GM12872 (cell line): ENCODE data around the gene MAP2.

Source experiments
- TF ChIP-seq, protein P1 (sequence below): IDR thresholded peaks from 3 replicates; pipeline ENCODE4 v1.5.1; 2011; ENCODE audit warnings: low read depth, mild to moderate bottlenecking, low read length, moderate library complexity; ENCODE audit not compliant: insufficient read depth

The MAP2 gene

DNA sequence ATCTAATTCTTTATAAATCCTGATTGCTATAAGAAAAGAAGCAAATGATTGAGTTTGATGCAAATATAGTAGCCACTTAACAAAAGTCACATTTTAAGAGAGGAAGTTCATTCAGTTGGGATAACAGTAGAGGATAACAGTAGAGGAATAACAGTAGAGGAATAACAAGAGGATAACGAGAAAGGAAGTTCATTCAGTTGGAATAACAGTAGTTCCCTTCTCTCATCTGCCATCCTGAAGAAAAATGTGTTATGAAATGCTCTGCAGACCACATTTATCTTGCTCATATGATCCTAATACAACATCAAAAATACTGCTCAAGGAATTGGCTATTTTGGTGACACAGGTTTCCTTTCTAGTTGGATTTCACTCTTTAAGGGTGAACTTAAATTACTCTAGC lies 242.4 kb downstream of the MAP2 start:
- TF ChIP-seq, protein P1, sequence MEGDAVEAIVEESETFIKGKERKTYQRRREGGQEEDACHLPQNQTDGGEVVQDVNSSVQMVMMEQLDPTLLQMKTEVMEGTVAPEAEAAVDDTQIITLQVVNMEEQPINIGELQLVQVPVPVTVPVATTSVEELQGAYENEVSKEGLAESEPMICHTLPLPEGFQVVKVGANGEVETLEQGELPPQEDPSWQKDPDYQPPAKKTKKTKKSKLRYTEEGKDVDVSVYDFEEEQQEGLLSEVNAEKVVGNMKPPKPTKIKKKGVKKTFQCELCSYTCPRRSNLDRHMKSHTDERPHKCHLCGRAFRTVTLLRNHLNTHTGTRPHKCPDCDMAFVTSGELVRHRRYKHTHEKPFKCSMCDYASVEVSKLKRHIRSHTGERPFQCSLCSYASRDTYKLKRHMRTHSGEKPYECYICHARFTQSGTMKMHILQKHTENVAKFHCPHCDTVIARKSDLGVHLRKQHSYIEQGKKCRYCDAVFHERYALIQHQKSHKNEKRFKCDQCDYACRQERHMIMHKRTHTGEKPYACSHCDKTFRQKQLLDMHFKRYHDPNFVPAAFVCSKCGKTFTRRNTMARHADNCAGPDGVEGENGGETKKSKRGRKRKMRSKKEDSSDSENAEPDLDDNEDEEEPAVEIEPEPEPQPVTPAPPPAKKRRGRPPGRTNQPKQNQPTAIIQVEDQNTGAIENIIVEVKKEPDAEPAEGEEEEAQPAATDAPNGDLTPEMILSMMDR, result no peak

DNA sequence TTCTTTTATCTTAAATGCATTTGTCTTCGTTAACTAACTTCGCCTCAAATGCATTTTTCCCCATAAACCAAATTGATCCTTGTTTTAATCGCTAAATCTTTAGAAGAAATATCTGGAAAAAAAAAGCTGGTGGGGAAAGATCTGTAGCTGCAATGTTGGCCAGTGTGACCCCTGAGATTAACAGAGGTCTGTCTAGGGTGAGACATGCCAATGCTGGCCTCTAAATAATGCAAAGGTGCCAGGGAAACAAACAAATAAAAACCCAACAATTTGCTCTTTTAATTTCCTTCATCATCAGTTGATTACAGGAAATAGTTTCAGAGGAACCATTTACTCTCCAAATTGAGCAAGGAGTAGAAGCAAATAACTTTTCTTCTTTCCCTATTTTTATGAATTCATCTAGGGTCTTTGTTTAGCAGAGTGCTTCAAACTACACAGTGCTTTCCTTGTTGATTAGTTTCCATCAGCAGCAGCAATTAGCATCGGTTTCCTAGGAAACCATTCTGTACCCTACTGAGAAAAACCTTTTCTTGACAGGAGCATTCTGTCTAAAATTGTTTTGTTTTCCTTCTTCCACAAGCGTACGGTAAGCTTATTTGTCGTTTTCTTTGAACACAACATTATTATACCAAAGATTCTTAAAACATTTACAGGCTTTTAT lies 247.3 kb downstream of the MAP2 start:
- TF ChIP-seq, protein P1, result no peak

DNA sequence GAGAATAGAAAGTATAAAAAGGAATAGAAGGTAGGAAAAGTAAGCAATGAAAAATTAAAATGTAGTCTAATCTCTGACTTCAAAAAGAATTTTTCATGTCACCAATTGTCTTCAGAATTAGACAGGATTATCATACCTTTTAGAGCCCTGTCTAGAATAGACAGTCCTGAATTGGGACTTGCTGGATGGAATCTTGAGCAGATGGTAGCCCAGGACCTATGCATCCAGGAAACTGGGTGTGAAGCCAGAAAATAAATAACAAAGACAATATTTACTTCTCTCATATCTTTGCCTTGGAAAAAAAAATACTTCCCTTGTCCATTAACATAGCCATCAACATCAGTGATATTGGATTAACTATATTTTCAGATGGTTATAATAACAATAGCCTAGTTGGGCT lies 250.0 kb downstream of the MAP2 start:
- TF ChIP-seq, protein P1, result no peak

DNA sequence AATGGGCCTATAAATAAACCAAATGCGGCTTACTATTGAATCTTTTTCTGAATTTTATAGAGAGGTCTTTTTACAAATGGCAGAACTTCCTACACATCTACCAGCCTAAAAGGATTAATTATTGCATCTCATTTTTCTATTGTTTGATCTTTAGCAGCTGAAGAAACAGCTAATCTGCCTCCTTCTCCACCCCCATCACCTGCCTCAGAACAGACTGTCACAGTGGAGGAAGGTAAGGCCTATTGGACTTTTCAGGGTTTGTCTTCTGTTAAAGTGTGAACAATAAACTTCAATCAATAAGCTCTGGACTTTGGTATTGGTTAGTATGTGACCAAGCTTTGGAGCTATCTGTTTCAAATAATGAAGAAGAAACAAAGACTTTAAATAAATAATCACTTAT lies 256.7 kb downstream of the MAP2 start:
- TF ChIP-seq, protein P1, result no peak

DNA sequence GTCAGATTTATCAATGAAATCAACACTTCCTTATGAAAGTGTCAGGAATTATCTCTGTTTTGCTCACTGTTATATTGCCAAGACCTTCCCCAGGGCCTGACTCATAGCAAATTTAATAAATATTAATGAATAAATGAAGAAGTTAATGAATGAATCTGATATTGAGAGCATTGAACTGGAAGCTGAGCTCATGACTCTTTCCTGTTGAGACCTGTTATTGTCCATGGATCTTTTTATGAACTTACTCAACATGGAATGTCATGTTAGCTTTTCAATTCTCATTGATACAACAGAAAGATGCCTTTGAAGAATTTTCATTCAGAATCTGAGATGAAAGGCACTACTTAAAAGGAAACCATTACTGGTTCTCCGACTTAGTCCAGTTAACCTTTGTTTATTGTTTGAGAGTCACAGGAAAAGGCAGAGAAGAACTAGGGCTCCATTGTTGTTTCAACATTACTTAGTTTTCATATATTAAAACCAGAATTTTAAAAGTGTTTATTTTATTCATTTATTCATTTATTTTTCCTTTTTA lies 257.4 kb downstream of the MAP2 start:
- TF ChIP-seq, protein P1, result no peak

DNA sequence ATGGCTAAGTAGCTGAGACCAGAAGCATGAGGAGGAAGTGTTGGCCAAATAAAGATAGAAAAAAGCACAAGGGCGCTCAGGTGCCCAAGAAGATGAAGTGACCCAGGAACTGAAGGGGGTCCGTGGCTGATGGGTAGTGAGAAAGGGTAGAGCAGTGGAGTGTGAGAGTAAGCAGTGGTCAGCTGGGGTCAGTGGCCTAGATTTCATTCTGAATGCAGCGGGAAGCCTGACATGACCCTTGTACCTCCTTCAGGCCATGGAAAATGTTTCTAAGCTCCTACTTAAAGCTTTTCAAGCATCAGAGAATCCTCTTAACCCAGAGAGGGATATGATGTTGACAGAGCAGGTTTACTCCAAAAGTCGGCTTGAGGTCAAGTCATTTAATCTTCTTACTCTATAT lies 258.8 kb downstream of the MAP2 start:
- TF ChIP-seq, protein P1, result no peak

DNA sequence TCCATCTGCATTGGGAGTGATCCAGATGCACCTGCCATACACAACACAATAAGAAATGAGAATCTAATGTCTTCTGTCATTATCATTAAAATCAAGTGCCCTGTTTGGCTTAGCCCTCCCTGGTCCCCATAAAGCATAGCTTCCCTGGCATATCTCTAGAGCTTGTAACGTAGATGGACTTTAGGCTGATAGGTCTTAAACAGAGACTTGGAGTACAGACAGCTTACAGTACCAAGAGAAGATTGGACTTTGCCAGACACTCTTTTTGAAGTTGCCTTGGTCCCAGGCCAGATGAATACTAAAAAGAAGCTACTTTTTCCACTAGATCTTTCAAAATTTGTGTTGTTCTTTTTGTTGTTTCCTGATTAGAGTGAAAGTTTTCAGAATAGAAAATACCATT lies 261.5 kb downstream of the MAP2 start:
- TF ChIP-seq, protein P1, result no peak
